Neural cell (in vitro differentiated cells): ENCODE data around the gene LIMS2. TPM values are rescaled to one million over a fixed set of nuclear protein-coding genes. Genes with fewer than 3 reads are reported as not detected.

Experiments
- H2AFZ ChIP-seq: fragments of 200-600, 300-800 bp; sonication (generic), shearing (Covaris generic); 2 replicates; pipeline ENCODE4 v1.6.0; 2014; ENCODE audit warnings: low read depth, mild to moderate bottlenecking, antibody characterized with exemption, low read length, moderate library complexity
- H3F3A ChIP-seq: fragments of 200-600 bp; shearing (Covaris generic); 2 replicates; pipeline ENCODE4 v1.6.1; 2016; ENCODE audit warnings: mild to moderate bottlenecking, moderate library complexity, mixed read lengths, antibody characterized with exemption, low read length; ENCODE audit not compliant: insufficient read depth, poor library complexity, severe bottlenecking
- H3K27ac ChIP-seq: fragments of 200-600, 300-800 bp; sonication (generic), shearing (Covaris generic); 2 replicates; pipeline ENCODE4 v1.5.1; 2014; ENCODE audit warnings: mild to moderate bottlenecking, low read length, moderate library complexity
- H3K27me3 ChIP-seq: fragments of 300-800, 200-600 bp; sonication (generic), shearing (Covaris generic); 2 replicates; pipeline ENCODE4 v1.6.0; 2014; ENCODE audit warnings: mild to moderate bottlenecking, low read depth, low read length, moderate library complexity; ENCODE audit not compliant: insufficient read depth
- H3K36me3 ChIP-seq: fragments of 300-800, 200-600 bp; sonication (generic), shearing (Covaris generic); 2 replicates; pipeline ENCODE4 v1.5.1; 2014; ENCODE audit warnings: mild to moderate bottlenecking, antibody characterized with exemption, low read length, moderate library complexity; ENCODE audit not compliant: insufficient read depth
- H3K4me2 ChIP-seq: fragments of 300-800, 200-600 bp; sonication (generic), shearing (Covaris generic); 2 replicates; pipeline ENCODE4 v1.6.0; 2014; ENCODE audit warnings: mild to moderate bottlenecking, low read length
- H3K4me3 ChIP-seq: fragments of 300-800, 200-600 bp; sonication (generic), shearing (Covaris generic); 2 replicates; pipeline ENCODE4 v1.5.1; 2014; ENCODE audit warnings: mild to moderate bottlenecking, low read length, moderate library complexity
- H3K79me2 ChIP-seq: fragments of 200-600 bp; shearing (Covaris generic); replicated peaks from 2 replicates; pipeline ENCODE4 v1.6.0; 2014; ENCODE audit warnings: mild to moderate bottlenecking, low read length, moderate library complexity; ENCODE audit not compliant: insufficient read depth
- H3K9ac ChIP-seq: fragments of 300-800, 200-600 bp; sonication (generic), shearing (Covaris generic); 2 replicates; pipeline ENCODE4 v1.6.1; 2016; ENCODE audit warnings: mild to moderate bottlenecking, low read length, mixed read lengths
- H3K9me2 ChIP-seq: fragments of 200-600 bp; shearing (Covaris generic); 2 replicates; pipeline ENCODE4 v1.6.1; 2016; ENCODE audit warnings: mild to moderate bottlenecking, low read length, mixed read lengths; ENCODE audit not compliant: insufficient read depth
- H3K9me3 ChIP-seq: fragments of 200-600, 300-800 bp; sonication (generic), shearing (Covaris generic); 2 replicates; pipeline ENCODE4 v1.6.1; 2016; ENCODE audit warnings: mild to moderate bottlenecking, mixed run types, low read length, moderate library complexity, mixed read lengths
- H4K20me1 ChIP-seq: fragments of 200-600 bp; shearing (Covaris generic); 2 replicates; pipeline ENCODE4 v1.6.1; 2016; ENCODE audit warnings: mild to moderate bottlenecking, mixed run types; ENCODE audit not compliant: insufficient read depth
- EP300 ChIP-seq: fragments of 450-650 bp; conservative IDR thresholded peaks from 2 replicates; pipeline ENCODE4 v1.6.1; 2014; ENCODE audit warnings: antibody characterized with exemption, mild to moderate bottlenecking, moderate library complexity; ENCODE audit not compliant: poor library complexity, severe bottlenecking
- EZH2 ChIP-seq: fragments of 200-600, 300-800 bp; shearing (Covaris generic), sonication (generic); IDR thresholded peaks from 2 replicates; pipeline ENCODE4 v1.6.1; 2014; ENCODE audit warnings: antibody characterized with exemption, low read length, borderline replicate concordance, mild to moderate bottlenecking; ENCODE audit not compliant: insufficient read depth, poor library complexity, severe bottlenecking
- MXI1 ChIP-seq: fragments of 450-650 bp; conservative IDR thresholded peaks from 2 replicates; pipeline ENCODE4 v1.6.1; 2014; ENCODE audit warnings: antibody characterized with exemption, mild to moderate bottlenecking; ENCODE audit not compliant: poor library complexity, severe bottlenecking
- POLR2AphosphoS5 ChIP-seq: IDR thresholded peaks from 2 replicates; pipeline ENCODE4 v1.6.1; 2012
- RAD21 ChIP-seq: fragments of 450-650 bp; conservative IDR thresholded peaks from 2 replicates; pipeline ENCODE4 v1.6.1; 2014; ENCODE audit warnings: antibody characterized with exemption, mild to moderate bottlenecking, moderate library complexity
- SMC3 ChIP-seq: fragments of 450-650 bp; conservative IDR thresholded peaks from 2 replicates; pipeline ENCODE4 v1.6.1; 2014; ENCODE audit warnings: antibody characterized with exemption, mild to moderate bottlenecking, moderate library complexity; ENCODE audit not compliant: poor library complexity
- TAF1 ChIP-seq: IDR thresholded peaks from 2 replicates; pipeline ENCODE4 v1.6.1; 2012; ENCODE audit warnings: low read depth
- polyA plus RNA-seq: library from polyadenylated mRNA; depleted of rRNA; stranded (reverse); fragments of >200 nt; gene quantifications from 2 replicates; pipeline ENCODE4 v1.2.3, GENCODE V29; 2014
- TF ChIP-seq, protein P1 (sequence below): IDR thresholded peaks from 2 replicates; pipeline ENCODE4 v1.6.1; 2012; ENCODE audit warnings: borderline replicate concordance
- TF ChIP-seq, protein P2 (sequence below): fragments of 450-650 bp; IDR thresholded peaks from 2 replicates; pipeline ENCODE4 v1.5.1; 2014; ENCODE audit warnings: antibody characterized with exemption, mild to moderate bottlenecking, moderate library complexity; ENCODE audit not compliant: poor library complexity, severe bottlenecking

Gene LIMS2
- polyA plus RNA-seq, 1 donor from 2014 or later: not detected

DNA sequence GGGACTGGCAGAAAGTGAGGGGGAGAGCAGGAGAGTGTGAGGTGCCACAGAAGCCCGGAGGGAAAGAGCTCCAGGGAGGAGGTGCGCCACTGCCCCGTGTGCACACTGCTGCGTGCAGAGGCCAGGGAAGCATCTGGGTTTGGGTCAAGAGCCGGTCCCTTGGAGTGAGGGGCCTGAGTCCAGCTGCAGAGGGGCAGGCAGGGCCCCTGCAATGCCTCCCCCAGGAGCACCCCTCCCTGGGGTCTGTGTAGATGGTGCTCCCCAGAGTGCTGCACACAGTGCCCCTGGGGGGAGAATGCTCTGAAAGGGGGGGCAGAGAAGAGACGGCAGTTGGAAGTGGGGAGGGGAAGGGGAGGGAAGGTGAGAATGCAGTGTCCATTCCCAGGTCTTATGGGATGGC is 3.7 kb upstream of the LIMS2 start:
- Histone ChIP-seq H3F3A (no peaks in the 10 kb centered on the region), H3K27me3 (peaks cover 26% of the 10 kb centered on the region), H3K27ac (no peak overlapping the region), H3K4me3 (no peak overlapping the region), H2AFZ (no peak overlapping the region), H3K79me2 (no peaks in the 10 kb centered on the region), H3K36me3 (no peaks in the 10 kb centered on the region), H3K9me3 (no peaks in the 10 kb centered on the region), H3K9me2 (no peaks in the 10 kb centered on the region), H3K4me2 (no peak overlapping the region), H3K9ac (no peak overlapping the region), H4K20me1 (no peaks in the 10 kb centered on the region)
- TF ChIP-seq RAD21: no peak
- TF ChIP-seq, protein P1, sequence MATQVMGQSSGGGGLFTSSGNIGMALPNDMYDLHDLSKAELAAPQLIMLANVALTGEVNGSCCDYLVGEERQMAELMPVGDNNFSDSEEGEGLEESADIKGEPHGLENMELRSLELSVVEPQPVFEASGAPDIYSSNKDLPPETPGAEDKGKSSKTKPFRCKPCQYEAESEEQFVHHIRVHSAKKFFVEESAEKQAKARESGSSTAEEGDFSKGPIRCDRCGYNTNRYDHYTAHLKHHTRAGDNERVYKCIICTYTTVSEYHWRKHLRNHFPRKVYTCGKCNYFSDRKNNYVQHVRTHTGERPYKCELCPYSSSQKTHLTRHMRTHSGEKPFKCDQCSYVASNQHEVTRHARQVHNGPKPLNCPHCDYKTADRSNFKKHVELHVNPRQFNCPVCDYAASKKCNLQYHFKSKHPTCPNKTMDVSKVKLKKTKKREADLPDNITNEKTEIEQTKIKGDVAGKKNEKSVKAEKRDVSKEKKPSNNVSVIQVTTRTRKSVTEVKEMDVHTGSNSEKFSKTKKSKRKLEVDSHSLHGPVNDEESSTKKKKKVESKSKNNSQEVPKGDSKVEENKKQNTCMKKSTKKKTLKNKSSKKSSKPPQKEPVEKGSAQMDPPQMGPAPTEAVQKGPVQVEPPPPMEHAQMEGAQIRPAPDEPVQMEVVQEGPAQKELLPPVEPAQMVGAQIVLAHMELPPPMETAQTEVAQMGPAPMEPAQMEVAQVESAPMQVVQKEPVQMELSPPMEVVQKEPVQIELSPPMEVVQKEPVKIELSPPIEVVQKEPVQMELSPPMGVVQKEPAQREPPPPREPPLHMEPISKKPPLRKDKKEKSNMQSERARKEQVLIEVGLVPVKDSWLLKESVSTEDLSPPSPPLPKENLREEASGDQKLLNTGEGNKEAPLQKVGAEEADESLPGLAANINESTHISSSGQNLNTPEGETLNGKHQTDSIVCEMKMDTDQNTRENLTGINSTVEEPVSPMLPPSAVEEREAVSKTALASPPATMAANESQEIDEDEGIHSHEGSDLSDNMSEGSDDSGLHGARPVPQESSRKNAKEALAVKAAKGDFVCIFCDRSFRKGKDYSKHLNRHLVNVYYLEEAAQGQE: no peak
- TF ChIP-seq EZH2: no peak
- TF ChIP-seq, protein P2, sequence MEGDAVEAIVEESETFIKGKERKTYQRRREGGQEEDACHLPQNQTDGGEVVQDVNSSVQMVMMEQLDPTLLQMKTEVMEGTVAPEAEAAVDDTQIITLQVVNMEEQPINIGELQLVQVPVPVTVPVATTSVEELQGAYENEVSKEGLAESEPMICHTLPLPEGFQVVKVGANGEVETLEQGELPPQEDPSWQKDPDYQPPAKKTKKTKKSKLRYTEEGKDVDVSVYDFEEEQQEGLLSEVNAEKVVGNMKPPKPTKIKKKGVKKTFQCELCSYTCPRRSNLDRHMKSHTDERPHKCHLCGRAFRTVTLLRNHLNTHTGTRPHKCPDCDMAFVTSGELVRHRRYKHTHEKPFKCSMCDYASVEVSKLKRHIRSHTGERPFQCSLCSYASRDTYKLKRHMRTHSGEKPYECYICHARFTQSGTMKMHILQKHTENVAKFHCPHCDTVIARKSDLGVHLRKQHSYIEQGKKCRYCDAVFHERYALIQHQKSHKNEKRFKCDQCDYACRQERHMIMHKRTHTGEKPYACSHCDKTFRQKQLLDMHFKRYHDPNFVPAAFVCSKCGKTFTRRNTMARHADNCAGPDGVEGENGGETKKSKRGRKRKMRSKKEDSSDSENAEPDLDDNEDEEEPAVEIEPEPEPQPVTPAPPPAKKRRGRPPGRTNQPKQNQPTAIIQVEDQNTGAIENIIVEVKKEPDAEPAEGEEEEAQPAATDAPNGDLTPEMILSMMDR: no peak
- no peak for TF ChIP-seq SMC3

DNA sequence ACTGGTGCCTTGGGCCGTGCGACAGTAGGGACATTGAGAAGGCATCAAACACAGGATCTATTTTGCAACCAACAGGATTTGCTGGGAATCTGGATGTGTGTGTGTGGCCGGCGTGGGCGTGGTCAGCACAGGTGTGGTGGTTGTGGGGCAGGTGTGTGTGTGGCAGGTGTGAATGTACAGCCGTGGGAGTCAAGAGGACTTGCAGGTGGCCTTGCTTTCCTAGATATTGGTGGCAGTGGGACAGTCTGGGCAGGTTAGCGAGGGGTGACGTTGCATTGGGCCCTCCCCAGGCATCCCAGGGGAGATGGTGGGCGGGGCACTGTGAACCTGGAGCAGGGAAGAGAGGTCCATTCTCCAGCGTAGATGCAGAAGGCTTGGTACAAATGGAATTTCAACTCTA is 3.2 kb upstream of the LIMS2 start:
- Histone ChIP-seq H3F3A (no peaks in the 10 kb centered on the region), H3K4me2 (no peak overlapping the region), H4K20me1 (no peaks in the 10 kb centered on the region), H3K4me3 (no peak overlapping the region), H3K9ac (no peak overlapping the region), H3K27me3 (peaks cover 30% of the 10 kb centered on the region), H3K79me2 (no peaks in the 10 kb centered on the region), H3K27ac (no peak overlapping the region), H2AFZ (no peak overlapping the region), H3K36me3 (no peaks in the 10 kb centered on the region), H3K9me2 (no peaks in the 10 kb centered on the region), H3K9me3 (no peaks in the 10 kb centered on the region)
- TF ChIP-seq POLR2AphosphoS5: no peak
- TF ChIP-seq, protein P1: no peak
- TF ChIP-seq SMC3: no peak
- TF ChIP-seq TAF1: no peak
- TF ChIP-seq, protein P2: no peak
- TF ChIP-seq MXI1: no peak
- no peak for TF ChIP-seq EP300
- no peak for TF ChIP-seq RAD21
- no peak for TF ChIP-seq EZH2
